ENCODE data around the gene EIF3L.

GRCh38 chr22:37804352-37804880 is 44.8 kb upstream of the EIF3L start:
- TF ChIP-seq SIN3A (IDR thresholded peaks at IDR 0.05; ENCODE audit: low read depth, low read length), result no peak
- TF ChIP-seq CTCF (IDR thresholded peaks at IDR 0.05 in 2 of 3, conservative IDR thresholded peaks at IDR 0.05 in 1 of 3; ENCODE audit: control insufficient read depth in 2 of 3, extremely low read depth in 1 of 3, insufficient read depth in 1 of 3, low read depth in 3 of 3, low read length in 3 of 3), result no peak
- no peak for TF ChIP-seq RUNX3 (IDR thresholded peaks at IDR 0.05; ENCODE audit: low read length)
